A673 (cell line): ENCODE data around the gene AREG.

Experiments
- EZH2 ChIP-seq: fragments of 200-600 bp; sonication (generic); IDR thresholded peaks from 2 replicates; pipeline ENCODE4 v1.6.1; 2017; ENCODE audit warnings: borderline replicate concordance, low read depth, mild to moderate bottlenecking, mixed read lengths, antibody characterized with exemption, low read length; ENCODE audit not compliant: poor library complexity, severe bottlenecking
- TF ChIP-seq, protein P1 (sequence below): fragments of 300-800, 200-600 bp; sonication (generic); conservative IDR thresholded peaks from 2 replicates; pipeline ENCODE4 v1.5.1; 2017; ENCODE audit warnings: low read depth, mild to moderate bottlenecking, antibody characterized with exemption, low read length, moderate library complexity, mixed read lengths

DNA sequence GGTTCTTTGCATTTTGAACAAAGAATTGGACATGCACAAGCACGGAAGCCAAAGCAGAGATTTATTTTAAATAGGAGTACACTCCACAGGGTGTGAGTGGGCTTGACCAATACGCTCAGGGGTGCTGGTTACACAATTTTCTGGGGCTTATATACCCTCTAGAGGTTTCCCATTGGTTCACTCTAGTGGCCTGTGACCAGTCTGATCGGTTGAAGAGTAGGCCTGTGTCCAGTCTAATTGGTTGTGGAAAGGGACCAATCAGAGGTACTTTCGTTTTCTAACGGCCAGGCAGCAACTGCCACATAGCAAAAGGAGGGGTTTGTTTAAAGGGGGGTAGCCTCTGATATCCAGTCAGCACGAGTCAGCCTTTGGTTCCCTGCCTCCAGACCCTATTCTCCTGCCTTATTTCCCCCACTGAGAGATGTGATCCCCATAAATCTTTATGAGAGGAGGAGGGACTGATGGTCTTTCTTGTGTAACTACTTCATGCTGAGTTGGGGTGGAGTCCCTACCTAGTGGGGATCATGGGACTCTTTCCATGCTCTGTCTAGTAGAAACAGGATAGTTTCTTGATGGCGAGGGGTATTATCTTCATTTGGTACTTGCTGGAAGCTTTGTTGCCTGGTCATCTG, 11.3 kb upstream of the AREG start:
- TF ChIP-seq, protein P1, sequence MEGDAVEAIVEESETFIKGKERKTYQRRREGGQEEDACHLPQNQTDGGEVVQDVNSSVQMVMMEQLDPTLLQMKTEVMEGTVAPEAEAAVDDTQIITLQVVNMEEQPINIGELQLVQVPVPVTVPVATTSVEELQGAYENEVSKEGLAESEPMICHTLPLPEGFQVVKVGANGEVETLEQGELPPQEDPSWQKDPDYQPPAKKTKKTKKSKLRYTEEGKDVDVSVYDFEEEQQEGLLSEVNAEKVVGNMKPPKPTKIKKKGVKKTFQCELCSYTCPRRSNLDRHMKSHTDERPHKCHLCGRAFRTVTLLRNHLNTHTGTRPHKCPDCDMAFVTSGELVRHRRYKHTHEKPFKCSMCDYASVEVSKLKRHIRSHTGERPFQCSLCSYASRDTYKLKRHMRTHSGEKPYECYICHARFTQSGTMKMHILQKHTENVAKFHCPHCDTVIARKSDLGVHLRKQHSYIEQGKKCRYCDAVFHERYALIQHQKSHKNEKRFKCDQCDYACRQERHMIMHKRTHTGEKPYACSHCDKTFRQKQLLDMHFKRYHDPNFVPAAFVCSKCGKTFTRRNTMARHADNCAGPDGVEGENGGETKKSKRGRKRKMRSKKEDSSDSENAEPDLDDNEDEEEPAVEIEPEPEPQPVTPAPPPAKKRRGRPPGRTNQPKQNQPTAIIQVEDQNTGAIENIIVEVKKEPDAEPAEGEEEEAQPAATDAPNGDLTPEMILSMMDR, result no peak
- no peak for TF ChIP-seq EZH2
